HepG2 (cell line): ENCODE results near the gene FAF2. TPM values are rescaled to one million over a fixed set of nuclear protein-coding genes. Genes with fewer than 3 reads are reported as not detected.

Experiments used
- ATAC-seq: fragments of 200-7000 bp; cut with Tn5 transposase; 3 replicates; pipeline ENCODE4 v1.9.1; 2020; ENCODE audit warnings: mild to moderate bottlenecking, moderate library complexity
- BruUV-seq: library from RNA; stranded (reverse); fragments of 400-500 nt; replicated peaks from 2 replicates; lab custom pipeline; 2021; lab: Mats Ljungman, UMichigan
- CTCF ChIA-PET: fragments of 300-600 bp; formaldehyde crosslinking; extraction: SDS; loops from one replicate; lab custom pipeline; 2021; ENCODE audit warnings: low total read pairs, inconsistent platforms, low intra/inter-chr PET ratio; lab: Yijun Ruan, JAX
- POLR2A ChIA-PET: fragments of 350-600 bp; sonication (Branson Sonifier 250); formaldehyde crosslinking; loops from one replicate; lab custom pipeline; 2020; ENCODE audit warnings: antibody characterized with exemption, inconsistent platforms; lab: Yijun Ruan, JAX
- DNase-seq: peaks from one replicate; pipeline ENCODE4 v3.0.0-alpha.2; 2015; ENCODE audit warnings: low spot score
- FAIRE-seq: peaks from 3 replicates; lab custom pipeline; 2011; peaks lifted over from hg19 to GRCh38; lab: Jason Lieb, UNC
- H2AFZ ChIP-seq: one replicate; pipeline ENCODE4 v1.6.1; 2011; ENCODE audit warnings: low read length, inconsistent platforms
- H3K27ac ChIP-seq: fragments of 300-600 bp; 3 replicates; pipeline ENCODE4 v1.8.0; 2011; ENCODE audit warnings: mixed run types, mild to moderate bottlenecking, mixed read lengths, low read length, inconsistent platforms; ENCODE audit not compliant: insufficient read depth; ENCODE audit errors: extremely low read length
- H3K27me3 ChIP-seq, 2 experiments: fragments of 200-600 bp in 1 of 2; 2 replicates in 1 of 2; 3 replicates in 1 of 2; pipeline versions ENCODE4 v1.6.0 to v1.8.0; 2011; ENCODE audit warnings: low read length in 2 of 2, mild to moderate bottlenecking in 2 of 2, moderate library complexity in 2 of 2, inconsistent platforms in 1 of 2; ENCODE audit not compliant: insufficient read depth in 2 of 2, control insufficient read depth in 1 of 2
- H3K36me3 ChIP-seq, 2 experiments: fragments of 200-600 bp in 1 of 2; replicated peaks in 1 of 2; 2 replicates in 1 of 2; 3 replicates in 1 of 2; pipeline versions ENCODE4 v1.5.1 to v1.8.0; 2011; ENCODE audit warnings: low read length in 2 of 2, inconsistent platforms in 1 of 2; ENCODE audit not compliant: insufficient read depth in 2 of 2, control insufficient read depth in 1 of 2
- H3K4me1 ChIP-seq: 2 replicates; pipeline ENCODE4 v1.5.1; 2012; ENCODE audit warnings: low read length, inconsistent platforms; ENCODE audit not compliant: insufficient read depth
- H3K4me2 ChIP-seq: 2 replicates; pipeline ENCODE4 v1.6.0; 2011; ENCODE audit warnings: low read depth, low read length, inconsistent platforms
- H3K4me3 ChIP-seq, 3 experiments: fragments of 200-600 bp in 1 of 3; sonication (generic), shearing (Covaris generic) in 1 of 3; replicated peaks in 1 of 3; 2 replicates each; pipeline ENCODE4 v1.5.1; 2011 to 2016; ENCODE audit warnings: low read length in 3 of 3, inconsistent platforms in 2 of 3, low read depth in 2 of 3, mild to moderate bottlenecking in 2 of 3, control low read depth in 1 of 3, mixed read lengths in 1 of 3; ENCODE audit not compliant: insufficient read depth in 1 of 3
- H3K79me2 ChIP-seq: one replicate; pipeline ENCODE4 v1.6.1; 2011; ENCODE audit warnings: low read length, inconsistent platforms; ENCODE audit not compliant: insufficient read depth
- H3K9ac ChIP-seq: 2 replicates; pipeline ENCODE4 v1.6.0; 2011; ENCODE audit warnings: mild to moderate bottlenecking, low read depth, low read length, inconsistent platforms; ENCODE audit not compliant: insufficient read depth
- H3K9me3 ChIP-seq: 2 replicates; pipeline ENCODE4 v1.5.1; 2012; ENCODE audit warnings: mild to moderate bottlenecking, low read length
- H4K20me1 ChIP-seq: 2 replicates; pipeline ENCODE4 v1.6.0; 2011; ENCODE audit warnings: inconsistent platforms, mild to moderate bottlenecking, low read length, moderate library complexity; ENCODE audit not compliant: insufficient read depth
- FOXC1 ChIP-seq: sonication (generic); formaldehyde crosslinking; IDR thresholded peaks from 2 replicates; pipeline ENCODE4 v1.8.0; 2022; ENCODE audit warnings: mild to moderate bottlenecking, missing genetic modification reagents, borderline replicate concordance
- PAF1 ChIP-seq: IDR thresholded peaks from 2 replicates; pipeline ENCODE4 v1.6.1; 2016; ENCODE audit warnings: missing genetic modification reagents, missing compliant biosample characterization
- POLR2A ChIP-seq, 2 experiments: IDR thresholded peaks; 2 replicates each; pipeline ENCODE4 v1.6.1; 2011; ENCODE audit warnings: low read depth in 2 of 2, low read length in 2 of 2, mild to moderate bottlenecking in 1 of 2, moderate library complexity in 1 of 2; ENCODE audit not compliant: insufficient read depth in 1 of 2
- ZNF337 ChIP-seq: sonication (generic); formaldehyde crosslinking; IDR thresholded peaks from 2 replicates; pipeline ENCODE4 v1.5.1; 2020; ENCODE audit warnings: missing genetic modification reagents, low read depth, mild to moderate bottlenecking, borderline replicate concordance
- ZNF362 ChIP-seq: sonication (generic); formaldehyde crosslinking; IDR thresholded peaks from 2 replicates; pipeline ENCODE4 v1.4.0; 2020; ENCODE audit warnings: missing genetic modification reagents, mild to moderate bottlenecking, borderline replicate concordance
- ZNF761 ChIP-seq: sonication (generic); formaldehyde crosslinking; conservative IDR thresholded peaks from 2 replicates; pipeline ENCODE4 v1.4.0; 2020; ENCODE audit warnings: mild to moderate bottlenecking, missing genetic modification reagents
- WGBS: methylation state at CpG from one replicate; pipeline ENCODE4 v1.1.6; 2017; ENCODE audit warnings: low lambda C conversion rate; 5-methylcytosine and 5-hydroxymethylcytosine counted together
- in situ Hi-C: cut with HindIII; loops from 2 replicates; pipeline ENCODE4 v1.10.0; 2017; ENCODE audit warnings: low pct_unique_long_range_greater_than_20kb; ENCODE audit not compliant: extremely low pct_ligation_motif_present
- intact Hi-C: fragments of 100-400 bp; cut with micrococcal nuclease; formaldehyde crosslinking; loops from one replicate; pipeline ENCODE4 v1.10.0; 2022; ENCODE audit not compliant: unreplicated experiment
- polyA plus RNA-seq, 8 experiments: library from polyadenylated mRNA; depleted of rRNA in 3 of 8; stranded (reverse) in 7 of 8; unstranded in 1 of 8; fragments of >200 nt; fragmentation: Illumina TruSeq in 4 of 8; extraction: Trizol in 4 of 8; gene quantifications; 2 replicates each; pipeline versions ENCODE4 v1.2.1 to v1.2.3, GENCODE V29; 2011 to 2016; ENCODE audit warnings: low read depth in 4 of 8, missing spikeins in 1 of 8, mixed read lengths in 1 of 8; ENCODE audit not compliant: insufficient read depth in 1 of 8
- total RNA-seq, 5 experiments: library from RNA; depleted of rRNA; stranded (reverse); fragments of >200 nt; fragmentation: Illumina TruSeq; extraction: Trizol; gene quantifications; 2 replicates each; pipeline ENCODE4 v1.2.3, GENCODE V29; 2016; ENCODE audit warnings: low read depth in 1 of 5

FAF2 gene
- total and polyA plus RNA-seq, 2 of the 13 experiments (the other 11 are each of a cell fraction or from before 2014, with no cell fraction given), result 27.8 to 34.3 TPM

DNA sequence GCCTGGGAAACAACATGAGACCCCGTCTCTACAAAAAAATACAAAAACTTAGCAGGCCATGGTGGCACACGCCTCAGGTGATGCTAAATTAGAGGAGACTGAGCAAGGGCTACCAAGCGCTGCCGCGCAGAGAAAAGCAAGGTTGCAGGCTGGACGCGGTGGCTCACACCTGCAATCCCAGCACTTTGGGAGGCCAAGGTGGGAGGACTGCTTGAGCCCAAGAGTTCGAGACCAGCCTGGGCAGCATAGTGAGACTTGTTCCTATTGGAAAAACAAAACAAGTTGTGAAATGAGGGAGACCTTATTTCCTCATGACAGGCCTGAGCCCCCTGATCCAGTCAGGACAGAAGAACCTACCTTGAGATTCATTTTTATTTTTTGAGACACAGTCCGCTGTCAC, 77.5 kb downstream of the FAF2 start:
- in situ Hi-C loops, result loop anchor here (25.0 kb wide), 1 partner anchor 837 kb away; the partner anchor contains the start of genes LMAN2 and RGS14
- Histone ChIP-seq H3K4me3 (no peak overlapping the region), H3K36me3 (peaks cover 15 to 21% of the 10 kb centered on the region in 2 experiments; a peak in 4 of 5 replicates), H3K27ac (no peak overlapping the region), H3K4me1 (peaks cover 13% of the 10 kb centered on the region; the same call in 1 of the 2 replicates), H4K20me1 (no peaks in the 10 kb centered on the region), H3K79me2 (no peaks in the 10 kb centered on the region), H2AFZ (no peak overlapping the region), H3K9ac (no peak overlapping the region), H3K9me3 (no peaks in the 10 kb centered on the region), H3K4me2 (no peak overlapping the region), H3K27me3 (peaks cover 0 to 4% of the 10 kb centered on the region in 2 experiments; a peak in 2 of 5 replicates)
- CTCF ChIA-PET, result no interaction called here
- TF ChIP-seq PAF1 (CRISPR knock-in tag), result 0 out of 2 replicates have a peak, but pooled peaks have one; percentile 4
- no peak for TF ChIP-seq FOXC1 (CRISPR knock-in tag)
- FAIRE-seq, result no peak
- no peak for DNase-seq
- no peak for ATAC-seq
- BruUV-seq, result no TSS peak
- intact Hi-C loops, result no loop called here
- POLR2A ChIA-PET, result interaction anchor here (1.4 kb wide), 1 partner anchor 10 kb away, joined by 3 read pairs; no protein-coding TSS in a partner anchor
- 98% methylated on average over 9 of the region's 9 CpGs for WGBS

DNA sequence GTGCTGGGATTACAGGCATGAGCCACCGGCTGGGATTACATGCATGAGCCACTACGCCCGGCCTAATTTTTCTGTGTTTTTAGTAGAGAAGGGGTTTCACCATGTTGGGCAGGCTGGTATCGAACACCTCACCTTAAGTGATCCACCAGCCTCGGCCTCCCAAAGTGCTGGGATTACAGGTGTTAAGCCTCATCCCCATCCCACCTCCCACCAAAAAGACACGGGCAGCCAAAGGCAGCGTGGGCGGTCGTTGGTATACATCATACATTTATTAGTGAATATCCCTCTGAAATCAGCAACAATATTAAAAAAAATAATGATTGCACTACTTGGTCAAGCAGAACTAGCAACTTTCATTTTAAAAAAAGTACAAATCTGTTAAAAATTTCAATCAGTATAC, 78.3 kb downstream of the FAF2 start:
- intact Hi-C loops, result no loop called here
- Histone ChIP-seq H4K20me1 (peaks cover 3% of the 10 kb centered on the region; the same call in 1 of the 2 replicates), H3K36me3 (peaks cover 22 to 27% of the 10 kb centered on the region in 2 experiments), H2AFZ (no peak overlapping the region), H3K4me2 (no peak overlapping the region), H3K79me2 (no peaks in the 10 kb centered on the region), H3K4me1 (0 out of 2 replicates have a peak, but pooled peaks cover 5% of the 10 kb centered on the region), H3K9me3 (no peaks in the 10 kb centered on the region)
- DNase-seq (no peak), FAIRE-seq (no peak), ATAC-seq (no peak)
- POLR2A ChIA-PET, result interaction anchor here (1.0 to 1.3 kb wide), 3 partner anchors 9 to 23 kb away, joined by 3 to 4 read pairs (median 4); partner anchors contain the start of genes CDHR2 and RNF44
- in situ Hi-C loops, result loop anchor here (25.0 kb wide), 1 partner anchor 836 kb away; the partner anchor contains the start of genes LMAN2 and RGS14
- TF ChIP-seq ZNF362 (CRISPR knock-in tag) (no peak), POLR2A (IDR thresholded peaks at IDR 0.05; ENCODE audit: insufficient read depth in 1 of 2, low read depth in 2 of 2, low read length in 2 of 2) (0 out of 4 replicates have a peak, but pooled peaks of 1 of the 2 experiments have one; percentile 18), ZNF337 (CRISPR knock-in tag) (no peak), ZNF761 (CRISPR knock-in tag) (no peak)
- TF ChIP-seq, all 625 proteins: peak for 1
- H3K27ac ChIP-seq, result no peak overlapping the region
- no peak overlapping the region for H3K4me3 ChIP-seq
- over 99% methylated on average over 9 of the region's 9 CpGs for WGBS
- H3K27me3 ChIP-seq, result peaks cover 0 to 1% of the 10 kb centered on the region in 2 experiments; a peak in 2 of 5 replicates
- no peak overlapping the region for H3K9ac ChIP-seq
- CTCF ChIA-PET, result no interaction called here
- BruUV-seq, result no TSS peak
